ENCODE data around the gene NR3C2.

The NR3C2 gene

DNA sequence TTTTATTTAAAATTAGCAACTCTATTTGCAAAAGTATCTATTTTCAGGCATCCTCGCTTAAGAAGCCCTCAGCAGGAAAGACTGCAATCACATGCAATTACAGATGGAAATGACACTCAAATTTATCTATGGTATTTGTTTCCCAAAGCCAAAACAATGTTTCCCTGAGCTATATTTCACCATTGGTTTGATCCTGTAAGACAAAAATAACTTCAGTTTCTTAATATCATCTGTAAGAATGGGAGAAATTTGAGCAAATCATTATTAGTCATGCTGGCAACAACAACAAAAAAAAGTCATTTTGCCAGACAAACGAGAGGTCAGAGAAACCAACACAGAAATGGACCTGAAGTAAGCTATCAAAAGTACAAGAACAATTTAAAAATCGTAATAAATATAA is 204.1 kb downstream of the NR3C2 start:
- TF ChIP-seq POU2F2 (IDR thresholded peaks at IDR 0.05; ENCODE audit: low read depth, low read length) = no peak
- TF ChIP-seq POLR2AphosphoS5 (IDR thresholded peaks at IDR 0.05; ENCODE audit: low read depth, low read length) = no peak
- no peak for TF ChIP-seq PAX5 (IDR thresholded peaks at IDR 0.05; ENCODE audit: insufficient read depth, low read length, severe bottlenecking)
- TF ChIP-seq POLR2A (IDR thresholded peaks at IDR 0.05; ENCODE audit: low read depth, low read length) = no peak
- TF ChIP-seq TAF1 (IDR thresholded peaks at IDR 0.05; ENCODE audit: low read depth, low read length) = no peak
- TF ChIP-seq SPI1 (IDR thresholded peaks at IDR 0.05; ENCODE audit: low read depth, low read length) = no peak
- DNase-seq (ENCODE audit: insufficient read length, low spot score) (no peak), FAIRE-seq (no peak)

GRCh38 chr4:148235809-148236208 is 206.4 kb downstream of the NR3C2 start:
- no peak for TF ChIP-seq POU2F2 (IDR thresholded peaks at IDR 0.05; ENCODE audit: low read depth, low read length)
- TF ChIP-seq POLR2A (IDR thresholded peaks at IDR 0.05; ENCODE audit: low read depth, low read length) = no peak
- no peak for TF ChIP-seq SPI1 (IDR thresholded peaks at IDR 0.05; ENCODE audit: low read depth, low read length)
- DNase-seq (ENCODE audit: insufficient read length, low spot score) = no peak
- no peak for FAIRE-seq

DNA sequence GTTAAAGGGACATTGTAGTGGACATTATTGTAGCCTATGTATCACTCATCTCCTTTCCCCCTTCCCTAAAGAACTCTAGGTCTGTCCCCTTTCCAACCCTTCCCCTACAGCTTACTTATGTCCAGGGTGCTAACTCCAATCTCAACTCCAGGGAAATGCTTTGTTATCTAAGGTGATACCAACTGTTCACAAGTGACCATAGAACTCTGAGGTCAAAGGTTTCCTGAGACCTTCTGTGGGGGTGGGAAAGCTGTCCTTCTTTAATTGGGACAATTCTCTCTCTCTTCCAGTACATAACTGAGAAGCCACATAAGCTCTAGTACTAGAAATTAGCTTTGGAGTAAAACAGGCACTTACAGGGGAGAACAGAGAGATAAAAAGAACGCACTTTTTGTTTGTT is 212.4 kb downstream of the NR3C2 start:
- FAIRE-seq (no peak), DNase-seq (ENCODE audit: insufficient read length, low spot score) (no peak)
- no peak for TF ChIP-seq POLR2A (IDR thresholded peaks at IDR 0.05; ENCODE audit: low read depth, low read length)
- no peak for TF ChIP-seq TAF1 (IDR thresholded peaks at IDR 0.05; ENCODE audit: low read depth, low read length)
- TF ChIP-seq POU2F2 (IDR thresholded peaks at IDR 0.05; ENCODE audit: low read depth, low read length) = no peak
- TF ChIP-seq SPI1 (IDR thresholded peaks at IDR 0.05; ENCODE audit: low read depth, low read length) = no peak
- no peak for TF ChIP-seq PAX5 (IDR thresholded peaks at IDR 0.05; ENCODE audit: insufficient read depth, low read length, severe bottlenecking)
- TF ChIP-seq POLR2AphosphoS5 (IDR thresholded peaks at IDR 0.05; ENCODE audit: low read depth, low read length) = no peak

DNA sequence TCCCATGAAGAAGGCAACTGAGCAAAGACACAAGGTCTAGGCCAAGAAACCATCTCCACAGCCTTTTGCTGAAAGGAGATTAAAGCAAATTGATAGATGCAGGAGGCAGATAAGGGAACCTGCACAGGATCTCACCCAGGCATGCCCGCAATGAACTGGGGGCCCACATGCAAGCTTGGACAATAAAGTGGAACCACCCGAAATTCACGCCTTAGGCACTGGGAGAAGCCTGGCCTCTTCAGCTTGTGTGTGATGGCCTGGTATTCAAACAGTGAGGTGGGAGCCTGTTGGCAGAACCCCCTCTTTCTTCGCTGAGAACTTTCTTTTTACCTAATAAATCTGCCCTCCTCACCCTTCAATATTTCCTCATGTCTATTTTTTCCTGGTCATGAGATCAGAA is 213.2 kb downstream of the NR3C2 start:
- no peak for FAIRE-seq

GRCh38 chr4:148227147-148227546 is 215.1 kb downstream of the NR3C2 start:
- no peak for DNase-seq (ENCODE audit: insufficient read length, low spot score)
- TF ChIP-seq PAX5 (IDR thresholded peaks at IDR 0.05; ENCODE audit: insufficient read depth, low read length, severe bottlenecking) (no peak), SPI1 (IDR thresholded peaks at IDR 0.05; ENCODE audit: low read depth, low read length) (no peak), POLR2A (IDR thresholded peaks at IDR 0.05; ENCODE audit: low read depth, low read length) (no peak), TAF1 (IDR thresholded peaks at IDR 0.05; ENCODE audit: low read depth, low read length) (no peak), POLR2AphosphoS5 (IDR thresholded peaks at IDR 0.05; ENCODE audit: low read depth, low read length) (no peak), POU2F2 (IDR thresholded peaks at IDR 0.05; ENCODE audit: low read depth, low read length) (no peak)
- no peak for FAIRE-seq

More for the DNA sequence above, 213.2 kb downstream of the NR3C2 start:
- DNase-seq (ENCODE audit: insufficient read length, low spot score) = no peak
- TF ChIP-seq POLR2AphosphoS5 (IDR thresholded peaks at IDR 0.05; ENCODE audit: low read depth, low read length) (no peak), SPI1 (IDR thresholded peaks at IDR 0.05; ENCODE audit: low read depth, low read length) (no peak), TAF1 (IDR thresholded peaks at IDR 0.05; ENCODE audit: low read depth, low read length) (no peak), PAX5 (IDR thresholded peaks at IDR 0.05; ENCODE audit: insufficient read depth, low read length, severe bottlenecking) (no peak), POLR2A (IDR thresholded peaks at IDR 0.05; ENCODE audit: low read depth, low read length) (no peak), POU2F2 (IDR thresholded peaks at IDR 0.05; ENCODE audit: low read depth, low read length) (no peak)

DNA sequence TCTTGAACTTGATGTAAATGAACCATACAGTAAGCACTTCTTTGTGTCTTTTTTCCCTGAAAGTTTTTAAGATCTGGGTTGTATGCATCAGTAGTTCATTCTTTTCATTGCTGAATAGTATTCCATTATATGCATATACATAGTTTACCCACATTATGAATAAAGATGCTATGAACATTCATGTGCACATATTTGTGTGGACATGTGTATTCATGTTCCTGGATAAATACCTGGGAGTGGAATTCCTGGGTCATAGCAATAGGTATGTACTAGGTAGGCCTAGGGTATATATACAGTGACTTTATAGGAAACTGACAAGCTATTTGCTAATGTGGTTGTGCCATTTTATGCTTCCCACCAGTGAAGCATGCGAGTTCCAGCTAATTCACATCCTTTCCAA is 215.9 kb downstream of the NR3C2 start:
- DNase-seq (ENCODE audit: insufficient read length, low spot score) (no peak), FAIRE-seq (no peak)
- TF ChIP-seq POU2F2 (IDR thresholded peaks at IDR 0.05; ENCODE audit: low read depth, low read length) (no peak), TAF1 (IDR thresholded peaks at IDR 0.05; ENCODE audit: low read depth, low read length) (no peak), POLR2A (IDR thresholded peaks at IDR 0.05; ENCODE audit: low read depth, low read length) (no peak), PAX5 (IDR thresholded peaks at IDR 0.05; ENCODE audit: insufficient read depth, low read length, severe bottlenecking) (no peak), POLR2AphosphoS5 (IDR thresholded peaks at IDR 0.05; ENCODE audit: low read depth, low read length) (no peak), SPI1 (IDR thresholded peaks at IDR 0.05; ENCODE audit: low read depth, low read length) (no peak)

- no peak for DNase-seq (ENCODE audit: insufficient read length, low spot score)
- TF ChIP-seq SPI1 (IDR thresholded peaks at IDR 0.05; ENCODE audit: low read depth, low read length) (no peak), POLR2A (IDR thresholded peaks at IDR 0.05; ENCODE audit: low read depth, low read length) (no peak), POLR2AphosphoS5 (IDR thresholded peaks at IDR 0.05; ENCODE audit: low read depth, low read length) (no peak), POU2F2 (IDR thresholded peaks at IDR 0.05; ENCODE audit: low read depth, low read length) (no peak), PAX5 (IDR thresholded peaks at IDR 0.05; ENCODE audit: insufficient read depth, low read length, severe bottlenecking) (no peak), TAF1 (IDR thresholded peaks at IDR 0.05; ENCODE audit: low read depth, low read length) (no peak)
- FAIRE-seq = no peak
Measured at GRCh38 chr4:148225639-148226038, 216.6 kb downstream of the NR3C2 start.

GRCh38 chr4:148224476-148224875 is 217.7 kb downstream of the NR3C2 start:
- DNase-seq (ENCODE audit: insufficient read length, low spot score) (no peak), FAIRE-seq (no peak)
- TF ChIP-seq POU2F2 (IDR thresholded peaks at IDR 0.05; ENCODE audit: low read depth, low read length) (no peak), TAF1 (IDR thresholded peaks at IDR 0.05; ENCODE audit: low read depth, low read length) (no peak)

DNA sequence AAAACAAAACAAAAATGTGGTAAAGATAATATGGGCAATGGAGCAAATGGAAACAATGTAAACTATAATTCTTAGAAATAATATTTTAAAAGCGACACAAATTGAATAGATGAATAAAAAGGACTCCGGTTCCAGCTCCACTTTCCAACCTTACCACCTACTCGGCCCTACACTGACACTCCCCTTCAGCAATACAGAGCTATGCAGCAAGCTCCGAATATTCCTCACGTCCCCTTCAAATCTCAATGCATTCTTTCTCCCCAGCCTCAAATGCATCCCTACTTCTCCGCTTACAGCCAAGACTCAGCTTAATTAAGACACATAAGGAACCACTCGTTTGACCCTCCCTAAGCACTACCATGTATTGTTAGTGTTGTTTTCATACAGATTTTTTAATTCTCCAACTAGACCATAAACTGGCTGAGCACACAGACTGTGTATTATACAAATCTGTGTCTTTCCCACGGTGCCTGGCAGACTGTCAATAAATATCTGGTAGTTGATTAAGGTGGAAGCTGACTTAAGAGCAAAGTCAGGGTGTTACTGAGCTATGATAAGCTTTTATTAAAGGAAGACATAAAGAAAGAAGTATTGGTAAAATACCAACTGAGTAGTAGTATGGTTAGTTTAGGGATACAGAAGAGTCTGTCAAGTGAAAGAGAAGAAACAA is 219.1 kb downstream of the NR3C2 start:
- no peak for FAIRE-seq
- no peak for TF ChIP-seq PAX5 (IDR thresholded peaks at IDR 0.05; ENCODE audit: insufficient read depth, low read length, severe bottlenecking)
- no peak for TF ChIP-seq SPI1 (IDR thresholded peaks at IDR 0.05; ENCODE audit: low read depth, low read length)
- no peak for TF ChIP-seq POLR2AphosphoS5 (IDR thresholded peaks at IDR 0.05; ENCODE audit: low read depth, low read length)
- TF ChIP-seq POU2F2 (IDR thresholded peaks at IDR 0.05; ENCODE audit: low read depth, low read length) = no peak
- no peak for TF ChIP-seq POLR2A (IDR thresholded peaks at IDR 0.05; ENCODE audit: low read depth, low read length)
- TF ChIP-seq TAF1 (IDR thresholded peaks at IDR 0.05; ENCODE audit: low read depth, low read length) = no peak
- DNase-seq (ENCODE audit: insufficient read length, low spot score) = no peak
